Retinal pigment epithelial cell (primary cell): ENCODE measurements around the gene ARHGAP44.

Experiments
- DNase-seq: peaks from one replicate; pipeline ENCODE4 v3.0.0-alpha.2; 2010; ENCODE audit warnings: low read depth
- H3K4me3 ChIP-seq: 2 replicates; pipeline ENCODE4 v1.5.1; 2011; ENCODE audit warnings: mild to moderate bottlenecking, low read length, control low read depth, moderate library complexity
- TF ChIP-seq, protein P1 (sequence below): conservative IDR thresholded peaks from 2 replicates; pipeline ENCODE4 v1.5.1; 2011; ENCODE audit warnings: low read depth, low read length, control low read depth, inconsistent platforms

ARHGAP44 gene

DNA sequence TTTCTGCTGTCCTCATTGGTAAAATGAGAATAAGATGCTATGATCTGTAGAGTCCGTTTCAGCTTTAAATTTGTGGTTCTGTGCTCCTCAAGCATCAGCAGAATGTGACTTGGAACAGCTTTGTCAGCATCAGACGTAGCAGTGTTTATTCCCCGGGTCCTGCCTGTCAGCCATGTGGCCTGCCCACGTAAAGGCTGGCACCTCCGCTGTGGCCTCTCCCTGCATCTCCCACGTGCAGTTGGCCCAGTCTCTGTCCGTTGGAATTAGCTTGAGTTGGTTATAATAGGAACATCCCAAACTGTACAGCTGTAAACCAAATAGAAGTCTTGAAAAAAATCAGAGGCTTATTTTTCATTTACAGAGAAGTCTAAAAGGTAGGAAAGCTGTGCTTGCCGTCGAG is 61.7 kb downstream of the ARHGAP44 start:
- no peak overlapping the region for H3K4me3 ChIP-seq
- DNase-seq, result no peak
- TF ChIP-seq, protein P1, sequence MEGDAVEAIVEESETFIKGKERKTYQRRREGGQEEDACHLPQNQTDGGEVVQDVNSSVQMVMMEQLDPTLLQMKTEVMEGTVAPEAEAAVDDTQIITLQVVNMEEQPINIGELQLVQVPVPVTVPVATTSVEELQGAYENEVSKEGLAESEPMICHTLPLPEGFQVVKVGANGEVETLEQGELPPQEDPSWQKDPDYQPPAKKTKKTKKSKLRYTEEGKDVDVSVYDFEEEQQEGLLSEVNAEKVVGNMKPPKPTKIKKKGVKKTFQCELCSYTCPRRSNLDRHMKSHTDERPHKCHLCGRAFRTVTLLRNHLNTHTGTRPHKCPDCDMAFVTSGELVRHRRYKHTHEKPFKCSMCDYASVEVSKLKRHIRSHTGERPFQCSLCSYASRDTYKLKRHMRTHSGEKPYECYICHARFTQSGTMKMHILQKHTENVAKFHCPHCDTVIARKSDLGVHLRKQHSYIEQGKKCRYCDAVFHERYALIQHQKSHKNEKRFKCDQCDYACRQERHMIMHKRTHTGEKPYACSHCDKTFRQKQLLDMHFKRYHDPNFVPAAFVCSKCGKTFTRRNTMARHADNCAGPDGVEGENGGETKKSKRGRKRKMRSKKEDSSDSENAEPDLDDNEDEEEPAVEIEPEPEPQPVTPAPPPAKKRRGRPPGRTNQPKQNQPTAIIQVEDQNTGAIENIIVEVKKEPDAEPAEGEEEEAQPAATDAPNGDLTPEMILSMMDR, result no peak

DNA sequence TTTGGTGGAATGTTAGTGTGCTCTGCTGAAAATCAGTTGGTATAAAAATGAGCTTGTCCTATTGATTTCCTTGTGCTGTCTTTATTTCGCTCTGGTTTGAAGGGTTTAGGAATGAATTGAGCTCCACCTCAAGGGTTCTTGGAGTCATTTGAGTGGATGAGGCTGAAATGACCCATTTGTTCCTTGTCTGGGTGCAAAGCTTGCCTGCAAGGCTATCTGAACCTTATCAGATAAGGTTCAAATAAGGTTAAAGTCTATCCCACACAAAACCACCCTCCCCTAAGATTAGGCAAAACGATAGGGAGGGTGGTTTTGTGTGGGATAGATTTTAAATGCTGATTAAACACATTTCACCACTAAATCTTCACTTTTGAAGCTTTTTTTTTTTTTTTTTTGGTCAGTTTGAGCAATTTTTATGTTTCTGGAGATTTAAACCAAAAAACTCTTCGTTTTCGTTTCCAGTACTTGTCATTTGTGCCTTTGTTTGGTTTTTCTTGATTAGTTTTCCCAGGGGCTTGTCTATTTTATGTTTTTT is 62.7 kb downstream of the ARHGAP44 start:
- H3K4me3 ChIP-seq, result no peak overlapping the region
- TF ChIP-seq, protein P1, result no peak
- no peak for DNase-seq

DNA sequence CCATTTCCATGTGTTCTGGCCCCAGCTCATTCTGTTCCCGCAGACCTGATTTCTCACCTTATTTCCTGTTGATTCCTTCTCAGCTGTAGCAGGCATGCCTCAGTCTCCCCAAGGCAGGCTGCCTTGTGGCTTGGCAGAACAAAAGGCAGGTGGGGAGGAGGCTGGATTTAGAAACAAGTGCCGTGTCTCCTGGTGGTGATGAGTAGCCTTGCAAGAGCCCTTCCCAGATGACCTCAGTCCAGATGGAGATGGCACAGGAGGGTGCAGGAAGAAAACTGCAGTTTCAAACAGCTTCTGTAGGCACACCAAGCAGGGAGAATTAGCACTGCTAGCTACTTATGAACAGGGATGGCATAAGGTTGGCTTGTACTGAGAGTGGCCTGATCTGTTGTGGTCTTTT is 64.6 kb downstream of the ARHGAP44 start:
- TF ChIP-seq, protein P1, result no peak
- H3K4me3 ChIP-seq, result no peak overlapping the region
- no peak for DNase-seq

DNA sequence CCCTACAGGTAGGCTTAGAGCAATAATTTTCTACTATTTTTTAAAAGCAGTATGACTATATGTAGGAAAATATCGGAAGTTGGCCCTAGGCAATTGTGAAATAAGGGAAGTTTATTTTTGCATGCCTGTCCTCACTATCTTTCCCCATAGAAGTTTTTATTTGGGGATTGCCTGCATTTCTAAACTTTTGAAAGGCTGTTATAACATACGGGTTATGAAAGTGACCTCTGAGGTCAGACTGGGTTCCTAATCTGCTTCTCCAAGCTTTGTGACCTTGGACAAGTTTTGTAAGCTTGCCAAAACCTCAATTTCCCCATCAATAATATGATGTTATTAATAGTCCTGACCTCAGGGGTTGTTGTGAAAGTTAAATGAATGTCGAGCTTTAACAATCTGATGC is 67.1 kb downstream of the ARHGAP44 start:
- DNase-seq, result no peak
- TF ChIP-seq, protein P1, result no peak
- no peak overlapping the region for H3K4me3 ChIP-seq

DNA sequence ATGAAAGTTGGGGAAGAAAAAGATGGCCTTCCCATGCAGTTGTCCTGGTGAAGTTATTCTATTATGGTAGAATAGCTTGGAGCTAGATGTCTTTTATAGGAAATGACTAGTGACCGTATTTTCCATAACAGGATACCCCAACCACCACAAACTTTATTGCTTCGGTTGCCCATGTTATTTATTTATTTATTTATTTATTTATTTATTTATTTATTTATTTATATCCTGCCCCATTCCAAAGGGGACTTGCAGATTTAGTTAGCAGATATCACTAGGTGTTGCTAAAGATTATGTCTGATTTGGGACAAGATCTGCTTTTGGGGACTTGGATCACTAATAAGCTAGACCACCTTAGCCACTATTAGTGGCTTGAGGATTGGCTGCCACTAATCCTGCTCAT is 68.3 kb downstream of the ARHGAP44 start:
- TF ChIP-seq, protein P1, result no peak
- DNase-seq, result no peak
- no peak overlapping the region for H3K4me3 ChIP-seq

DNA sequence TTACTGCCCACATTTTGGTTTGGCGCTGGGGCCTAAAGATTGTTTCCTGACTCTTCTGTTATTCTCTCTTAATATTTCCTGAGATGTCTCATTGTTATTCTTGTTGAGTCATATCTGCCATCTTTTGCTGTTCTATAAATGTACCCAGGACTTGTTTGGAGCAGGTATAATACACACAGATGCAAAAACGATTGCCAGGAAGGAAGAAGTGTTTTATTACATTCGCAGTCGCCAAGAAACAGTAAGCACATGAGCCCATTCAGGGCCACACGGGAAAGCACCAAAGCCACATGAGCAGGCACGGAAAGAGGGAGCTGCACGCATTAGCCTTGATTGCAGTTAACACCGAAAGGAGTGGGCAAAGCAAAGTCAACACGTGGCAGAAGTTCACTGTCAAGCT is 70.2 kb downstream of the ARHGAP44 start:
- TF ChIP-seq, protein P1, result no peak
- DNase-seq, result no peak
- H3K4me3 ChIP-seq, result no peak overlapping the region

DNA sequence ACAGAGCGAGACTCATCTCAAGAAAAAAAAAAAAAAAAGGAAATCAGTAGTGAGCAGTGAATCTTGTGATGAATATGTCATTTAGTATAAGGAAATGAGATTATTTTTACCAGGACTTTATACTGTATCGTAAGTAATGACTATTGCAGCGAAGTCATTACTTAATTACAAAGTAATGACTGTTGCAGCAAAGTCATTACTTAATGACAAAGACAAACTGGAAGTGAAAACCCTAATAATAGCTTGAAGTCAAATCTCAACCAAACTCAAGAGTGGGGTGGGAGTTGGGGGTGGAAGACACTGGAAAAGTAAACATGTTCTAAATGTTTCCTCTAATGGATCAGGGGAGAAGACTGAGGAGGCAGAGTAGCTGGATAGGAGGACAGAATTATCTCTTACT is 76.5 kb downstream of the ARHGAP44 start:
- no peak overlapping the region for H3K4me3 ChIP-seq
- no peak for DNase-seq
- TF ChIP-seq, protein P1, result no peak
